ENCODE measurements around the gene ARR3.
"Not testable (repeated sequence)": the region's sequence is repeated elsewhere in the genome, so short reads cannot be mapped to it uniquely, and the experiment has no call there.

Gene ARR3

DNA sequence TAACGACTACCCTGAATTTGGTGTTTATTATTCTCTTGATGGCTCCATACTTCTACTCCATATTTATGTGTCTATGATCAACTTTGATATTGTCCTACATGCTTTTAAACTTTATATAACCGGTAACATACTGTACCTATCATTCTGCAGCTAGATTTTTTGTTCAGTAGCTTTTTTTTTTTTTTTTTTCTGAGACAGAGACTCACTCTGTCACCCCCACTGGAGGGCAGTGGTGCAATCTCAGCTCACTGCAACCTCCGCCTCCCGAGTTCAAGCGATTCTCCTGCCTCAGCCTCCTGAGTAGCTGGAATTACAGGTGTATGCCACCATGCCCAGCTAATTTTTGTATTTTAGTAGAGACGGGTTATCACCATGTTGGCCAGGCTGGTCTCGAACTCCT is 5.9 kb downstream of the ARR3 start:
- H3K4me3 ChIP-seq, H3K27ac ChIP-seq: not testable (repeated sequence)

DNA sequence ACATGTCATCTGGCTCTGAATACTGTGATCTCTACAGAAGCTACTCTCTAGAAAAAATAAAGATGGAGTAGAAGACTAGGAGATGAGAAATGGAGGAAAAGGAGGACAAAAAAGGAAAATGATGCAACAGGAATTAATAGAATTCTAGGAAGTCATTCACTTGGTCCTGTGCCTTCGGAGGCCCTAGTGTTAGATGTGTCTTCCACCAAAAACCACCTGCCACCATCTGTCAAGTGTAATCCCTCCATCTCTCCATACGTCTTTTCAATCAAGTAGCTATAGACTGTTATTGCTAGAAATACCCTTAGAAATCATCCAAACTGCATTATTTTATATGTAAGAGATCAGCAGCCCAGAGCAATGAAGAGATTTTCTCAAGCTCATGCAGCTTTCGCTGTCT is 10.9 kb downstream of the ARR3 start:
- Histone ChIP-seq H3K4me3 (no peak overlapping the region), H3K27ac (no peak overlapping the region)

GRCh38 chrX:70280573-70280972 is 12.4 kb downstream of the ARR3 start:
- no peak overlapping the region for H3K4me3 ChIP-seq
- no peak overlapping the region for H3K27ac ChIP-seq

DNA sequence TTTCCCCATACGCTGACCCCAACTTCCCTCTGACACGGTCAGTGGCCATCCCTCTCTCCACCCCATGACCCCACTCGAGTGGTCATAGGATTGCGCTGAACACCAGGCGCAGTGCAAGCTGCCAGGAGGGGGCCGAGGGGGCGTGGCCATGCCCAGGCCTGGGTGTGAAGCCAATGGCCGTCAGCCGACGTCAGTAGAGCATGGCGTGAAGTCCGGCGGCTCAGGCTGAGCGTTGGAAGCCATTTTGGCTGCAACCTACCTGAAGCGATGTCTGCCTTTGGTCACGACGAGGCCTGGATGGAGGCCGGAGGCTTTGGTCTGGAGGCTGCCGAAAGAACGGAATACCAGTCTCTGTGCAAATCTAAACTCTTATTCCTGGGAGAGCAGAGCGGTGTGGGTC is 13.8 kb downstream of the ARR3 start, which contains the start of gene RAB41:
TSS of gene RAB41 (plus strand) at position 222 of the 400 bp plus-strand sequence. CDS start at position 268, 46 bp downstream.
- Histone ChIP-seq H3K27ac (no peak within 1 kb of the TSS), H3K4me3 (no peak within 1 kb of the TSS)

DNA sequence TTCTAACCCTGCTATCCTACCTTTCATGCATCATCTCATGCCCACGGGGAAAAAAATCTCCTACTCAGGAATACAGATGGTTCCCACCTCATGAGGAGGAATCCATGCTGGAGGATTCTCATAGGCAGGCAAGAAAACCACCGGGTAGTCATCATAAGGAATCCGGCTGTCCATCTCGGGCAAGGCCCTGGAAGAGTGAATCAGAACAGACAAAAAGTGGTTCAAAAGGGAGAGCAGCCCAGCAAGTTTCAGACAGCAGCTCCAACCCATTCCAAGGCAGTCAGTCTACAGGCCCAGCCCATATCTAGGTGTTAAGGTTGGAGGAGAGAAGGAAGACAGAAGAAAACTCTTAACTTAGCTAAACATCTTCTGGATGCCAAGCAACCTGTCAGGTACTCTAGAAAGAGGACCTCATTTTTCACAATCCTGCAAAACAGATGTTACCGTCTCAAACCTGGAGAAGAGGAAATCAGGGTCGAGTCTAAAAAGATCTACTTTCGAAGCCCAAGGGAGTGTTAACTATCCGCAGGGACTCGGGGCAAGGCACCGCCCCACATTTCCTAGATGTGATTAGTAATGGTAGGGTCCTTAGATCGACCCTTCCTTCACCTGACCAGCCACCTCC is 21.1 kb downstream of the ARR3 start:
- peak overlapping the region in 19 of 21 experiments; percentile 34 to 80 (median 71) for H3K27ac ChIP-seq
- H3K4me3 ChIP-seq: peak overlapping the region; percentile 41 to 62 (median 48)

DNA sequence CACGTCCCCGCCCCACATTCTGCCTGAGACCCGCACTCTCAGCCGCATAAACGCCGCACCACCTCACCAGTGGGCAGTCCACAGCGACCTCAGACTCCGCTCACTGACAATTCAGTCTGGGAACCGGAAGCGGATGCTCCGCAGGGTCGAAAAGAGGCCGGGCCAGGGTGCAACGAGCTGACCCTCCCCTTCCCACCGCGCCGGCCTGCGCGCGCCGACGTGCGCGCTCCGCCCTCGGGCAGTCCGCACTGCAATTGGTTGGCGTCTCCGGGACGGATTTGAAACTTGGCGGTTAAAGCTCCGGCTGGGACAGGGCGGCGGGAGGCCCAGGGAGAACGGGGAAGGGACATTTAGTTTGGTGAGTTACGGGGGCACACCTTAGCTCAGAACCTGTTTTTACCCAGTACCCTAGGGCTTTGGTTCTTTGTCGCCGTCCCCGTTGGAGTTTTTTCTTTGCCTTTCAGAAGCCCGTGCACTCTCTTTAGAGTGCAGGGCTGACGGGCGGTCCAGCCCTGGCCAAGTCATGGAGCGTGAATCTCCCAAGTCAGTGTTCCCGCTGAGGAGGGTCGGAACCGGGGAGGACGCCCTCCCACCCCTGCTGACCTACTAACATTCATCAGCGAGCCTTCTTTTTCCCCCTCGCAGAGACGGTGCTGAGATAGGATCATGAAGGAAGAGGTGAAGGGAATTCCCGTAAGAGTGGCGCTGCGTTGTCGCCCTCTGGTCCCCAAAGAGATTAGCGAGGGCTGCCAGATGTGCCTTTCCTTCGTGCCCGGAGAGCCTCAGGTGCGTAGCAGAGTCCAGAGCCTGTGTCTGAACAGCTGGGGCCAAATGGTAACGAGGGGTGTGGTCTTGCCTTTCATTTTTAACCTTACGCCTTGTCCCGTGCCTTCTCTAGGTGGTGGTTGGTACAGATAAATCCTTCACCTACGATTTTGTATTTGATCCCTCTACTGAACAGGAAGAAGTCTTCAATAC is 21.9 kb downstream of the ARR3 start, which contains the start of the genes KIF4A and PDZD11:
TSS of gene KIF4A (plus strand) at position 312 of the 978 bp plus-strand sequence. CDS start at position 667, 355 bp downstream.
TSS of gene PDZD11 (minus strand) at position 135 of the 978 bp plus-strand sequence. CDS start 586 bp downstream, outside the sequence.
- Histone ChIP-seq H3K4me3 (peak within 1 kb of the TSS; percentile 41 to 62 (median 48)), H3K27ac (peak within 1 kb of the TSS in 19 of 21 experiments; percentile 34 to 80 (median 71))

- Histone ChIP-seq H3K4me3 (no peak overlapping the region), H3K27ac (no peak overlapping the region)
Measured at GRCh38 chrX:70292788-70293187, 24.7 kb downstream of the ARR3 start.

- Histone ChIP-seq H3K4me3 (no peak overlapping the region), H3K27ac (no peak overlapping the region)
Measured at GRCh38 chrX:70293621-70294020, 25.5 kb downstream of the ARR3 start.

DNA sequence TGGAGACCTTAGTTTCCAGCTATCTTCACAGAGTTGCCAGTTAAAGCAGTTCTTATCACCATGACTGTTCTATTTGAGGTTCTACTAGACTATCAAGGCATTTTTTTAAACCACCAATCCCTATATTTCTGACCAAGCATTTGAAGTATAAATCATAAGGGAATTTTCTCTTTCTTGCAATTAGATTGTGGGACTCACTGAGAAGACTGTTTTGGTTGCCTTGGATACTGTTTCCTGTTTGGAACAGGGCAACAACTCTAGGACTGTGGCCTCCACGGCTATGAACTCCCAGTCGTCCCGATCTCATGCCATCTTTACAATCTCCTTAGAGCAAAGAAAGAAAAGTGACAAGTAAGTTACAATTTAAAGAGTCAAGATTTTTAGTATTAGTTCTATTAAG is 33.6 kb downstream of the ARR3 start:
- no peak overlapping the region for H3K4me3 ChIP-seq
- no peak overlapping the region for H3K27ac ChIP-seq

- H3K4me3 ChIP-seq: no peak overlapping the region
- H3K27ac ChIP-seq: no peak overlapping the region
Measured at GRCh38 chrX:70313503-70313902, 45.4 kb downstream of the ARR3 start.

- H3K4me3 ChIP-seq: no peak overlapping the region
- H3K27ac ChIP-seq: no peak overlapping the region
Measured at GRCh38 chrX:70322784-70323183, 54.6 kb downstream of the ARR3 start.

GRCh38 chrX:70323628-70324027 is 55.5 kb downstream of the ARR3 start:
- H3K4me3 ChIP-seq, H3K27ac ChIP-seq: not testable (repeated sequence)

- Histone ChIP-seq H3K27ac (no peak overlapping the region), H3K4me3 (no peak overlapping the region)
Measured at GRCh38 chrX:70324326-70324725, 56.2 kb downstream of the ARR3 start.

- no peak overlapping the region for H3K27ac ChIP-seq
- no peak overlapping the region for H3K4me3 ChIP-seq
Measured at GRCh38 chrX:70331161-70331560, 63.0 kb downstream of the ARR3 start.
